GM12878 (cell line): ENCODE measurements around the gene COMMD10. TPM values are rescaled to one million over a fixed set of nuclear protein-coding genes. Genes with fewer than 3 reads are reported as not detected.

Experiments
- ATAC-seq: fragments of 200-7000 bp; cut with Tn5 transposase; 3 replicates; pipeline ENCODE4 v1.9.1; 2020; ENCODE audit warnings: mild to moderate bottlenecking, moderate library complexity
- BruUV-seq: library from RNA; stranded (reverse); fragments of 400-500 nt; replicated peaks from 2 replicates; lab custom pipeline; 2021; lab: Mats Ljungman, UMichigan
- CTCF ChIA-PET: fragments of 300-600 bp; sonication (Branson Sonifier 250); formaldehyde crosslinking; extraction: SDS; loops from one replicate; lab custom pipeline; 2021; ENCODE audit warnings: inconsistent platforms; lab: Yijun Ruan, JAX
- POLR2A ChIA-PET: fragments of 350-600 bp; formaldehyde crosslinking; extraction: SDS; loops from one replicate; lab custom pipeline; 2021; ENCODE audit warnings: inconsistent platforms; lab: Charles Lee
- RAD21 ChIA-PET: fragments of 300-600 bp; sonication (Branson Sonifier 250); formaldehyde crosslinking; loops from one replicate; lab custom pipeline; 2023; ENCODE audit warnings: antibody characterized with exemption; ENCODE audit not compliant: unreplicated experiment; lab: Charles Lee
- SMC1A ChIA-PET: fragments of 300-600 bp; sonication (Branson Sonifier 250); formaldehyde crosslinking; loops from one replicate; lab custom pipeline; 2023; ENCODE audit not compliant: unreplicated experiment, uncharacterized antibody; lab: Charles Lee
- DNase-seq: peaks from one replicate; pipeline ENCODE4 v3.0.0-alpha.2; 2011; ENCODE audit warnings: low read depth, low spot score
- FAIRE-seq: peaks from 3 replicates; lab custom pipeline; 2011; peaks lifted over from hg19 to GRCh38; lab: Jason Lieb, UNC
- H2AFZ ChIP-seq: 2 replicates; pipeline ENCODE4 v1.6.0; 2011; ENCODE audit warnings: low read depth, low read length, control low read depth; ENCODE audit not compliant: control insufficient read depth
- H3K27ac ChIP-seq: 2 replicates; pipeline ENCODE4 v1.5.1; 2011; ENCODE audit warnings: control low read depth; ENCODE audit not compliant: control insufficient read depth, insufficient read depth
- H3K27me3 ChIP-seq, 2 experiments: replicated peaks in 1 of 2; 2 replicates each; pipeline versions ENCODE4 v1.6.0 to v1.6.1; 2011; ENCODE audit warnings: low read length in 1 of 2; ENCODE audit not compliant: control insufficient read depth in 2 of 2, insufficient read depth in 2 of 2
- H3K36me3 ChIP-seq, 2 experiments: 2 replicates each; pipeline ENCODE4 v1.5.1; 2011; ENCODE audit warnings: low read length in 1 of 2; ENCODE audit not compliant: control insufficient read depth in 2 of 2, insufficient read depth in 2 of 2
- H3K4me1 ChIP-seq: 2 replicates; pipeline ENCODE4 v1.6.1; 2011; ENCODE audit warnings: mild to moderate bottlenecking, low read length, moderate library complexity, mixed read lengths; ENCODE audit not compliant: control insufficient read depth, insufficient read depth
- H3K4me2 ChIP-seq: 2 replicates; pipeline ENCODE4 v1.6.0; 2011; ENCODE audit warnings: control low read depth; ENCODE audit not compliant: control insufficient read depth, insufficient read depth
- H3K4me3 ChIP-seq: fragments of 200-600 bp; sonication (generic); 2 replicates; pipeline ENCODE4 v1.5.1; 2016
- H3K79me2 ChIP-seq: 2 replicates; pipeline ENCODE4 v1.6.0; 2011; ENCODE audit warnings: low read length; ENCODE audit not compliant: control insufficient read depth, insufficient read depth
- H3K9ac ChIP-seq: 2 replicates; pipeline ENCODE4 v1.8.0; 2011; ENCODE audit warnings: low read length, control low read depth, mixed read lengths; ENCODE audit not compliant: control insufficient read depth, insufficient read depth
- H3K9me3 ChIP-seq: replicated peaks from 3 replicates; pipeline ENCODE4 v1.5.1; 2011; ENCODE audit warnings: mild to moderate bottlenecking, low read length; ENCODE audit not compliant: control insufficient read depth, insufficient read depth
- H4K20me1 ChIP-seq: 2 replicates; pipeline ENCODE4 v1.6.0; 2011; ENCODE audit not compliant: control insufficient read depth, insufficient read depth
- ATF7 ChIP-seq: fragments of 450-650 bp; IDR thresholded peaks from 2 replicates; pipeline ENCODE4 v1.6.1; 2016; ENCODE audit warnings: low read depth, mild to moderate bottlenecking
- EED ChIP-seq: sonication (generic); IDR thresholded peaks from 2 replicates; pipeline ENCODE4 v1.6.1; 2016; ENCODE audit warnings: antibody characterized with exemption, low read depth
- KAT2A ChIP-seq: conservative IDR thresholded peaks from 2 replicates; pipeline ENCODE4 v1.6.1; 2011; ENCODE audit warnings: low read depth, low read length; ENCODE audit not compliant: control insufficient read depth
- KLF5 ChIP-seq: fragments of 450-650 bp; IDR thresholded peaks from 2 replicates; pipeline ENCODE4 v1.6.1; 2014; ENCODE audit warnings: mild to moderate bottlenecking; ENCODE audit not compliant: partially characterized antibody
- LARP7 ChIP-seq: fragments of 450-650 bp; IDR thresholded peaks from 2 replicates; pipeline ENCODE4 v1.6.1; 2017; ENCODE audit warnings: mild to moderate bottlenecking
- PML ChIP-seq: IDR thresholded peaks from 2 replicates; pipeline ENCODE4 v1.6.1; 2012; ENCODE audit warnings: low read length, inconsistent platforms
- SPI1 ChIP-seq: IDR thresholded peaks from 2 replicates; pipeline ENCODE4 v1.6.1; 2011; ENCODE audit warnings: low read depth, mild to moderate bottlenecking, low read length, moderate library complexity, borderline replicate concordance; ENCODE audit not compliant: insufficient read depth
- WRNIP1 ChIP-seq: IDR thresholded peaks from 2 replicates; pipeline ENCODE4 v1.6.1; 2011; ENCODE audit warnings: low read depth, low read length, improper control_type of control experiment, borderline replicate concordance
- in situ Hi-C: fragments of 300-500 bp; cut with MboI; formaldehyde crosslinking; loops from 9 replicates; pipeline ENCODE4 v1.14.3; 2018; ENCODE audit warnings: mixed read lengths
- intact Hi-C: fragments of 100-400 bp; cut with micrococcal nuclease; formaldehyde crosslinking; loops from one replicate; pipeline ENCODE4 v1.14.2; 2022; ENCODE audit not compliant: unreplicated experiment
- polyA plus RNA-seq, 11 experiments: library from polyadenylated mRNA; depleted of rRNA in 4 of 11; unstranded in 6 of 11; stranded (reverse) in 5 of 11; fragments of >200 nt; fragmentation: Nextera tagmentation in 4 of 11; fragmentation: Illumina TruSeq in 1 of 11; extraction: Ambion mirVana in 4 of 11; extraction: Trizol in 1 of 11; gene quantifications; 1 replicate in 1 of 11; 2 replicates in 10 of 11; pipeline versions ENCODE4 v1.2.1 to v1.2.3, GENCODE V29; 2011 to 2016; ENCODE audit warnings: inconsistent platforms in 2 of 11, missing spikeins in 2 of 11, low read depth in 1 of 11
- total RNA-seq, 4 experiments: library from RNA; depleted of rRNA in 3 of 4; stranded (reverse); fragments of >200 nt in 3 of 4; fragmentation: Illumina TruSeq in 1 of 4; extraction: Trizol in 1 of 4; gene quantifications; 2 replicates each; pipeline versions ENCODE4 v1.2.1 to v1.2.3, GENCODE V29; 2013 to 2021
- TF ChIP-seq, protein P1 (sequence below): fragments of 450-650 bp; formaldehyde crosslinking; IDR thresholded peaks from 2 replicates; pipeline ENCODE4 v1.4.0; 2022; ENCODE audit warnings: mild to moderate bottlenecking, moderate library complexity
- TF ChIP-seq, protein P2 (sequence below): IDR thresholded peaks from 2 replicates; pipeline ENCODE4 v1.6.1; 2012; ENCODE audit warnings: low read depth, low read length, improper control_type of control experiment
- TF ChIP-seq, protein P3 (sequence below): IDR thresholded peaks from 2 replicates; pipeline ENCODE4 v1.6.1; 2011; ENCODE audit warnings: borderline replicate concordance, low read depth, mild to moderate bottlenecking, moderate library complexity, low read length; ENCODE audit not compliant: insufficient read depth, poor library complexity, severe bottlenecking

Gene COMMD10
- total and polyA plus RNA-seq, 10 of the 15 experiments (the other 5 are each of a cell fraction or from before 2014, with no cell fraction given): 19.6 to 98.7 (median 28.0) TPM

DNA sequence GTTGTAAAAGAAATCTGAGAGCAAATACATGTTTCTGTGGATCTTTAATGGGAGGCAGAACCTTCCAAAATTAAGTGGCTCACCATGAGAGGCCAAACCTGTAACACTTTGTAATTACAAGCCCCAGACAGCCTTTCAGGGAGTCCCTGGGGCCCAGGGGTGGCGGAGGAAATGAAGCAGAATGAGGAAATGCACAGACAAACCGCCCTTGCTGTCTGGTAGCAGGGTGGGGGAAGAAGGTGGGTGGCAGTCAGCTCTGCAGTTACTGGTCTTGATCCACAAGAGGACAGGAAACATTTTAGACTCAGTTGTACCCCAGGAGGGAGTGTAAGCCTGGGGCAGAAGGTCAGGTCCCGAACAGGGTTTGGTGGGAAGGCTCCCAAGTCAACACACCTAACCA is 46.0 kb upstream of the COMMD10 start (continued):
- TF ChIP-seq, protein P1, sequence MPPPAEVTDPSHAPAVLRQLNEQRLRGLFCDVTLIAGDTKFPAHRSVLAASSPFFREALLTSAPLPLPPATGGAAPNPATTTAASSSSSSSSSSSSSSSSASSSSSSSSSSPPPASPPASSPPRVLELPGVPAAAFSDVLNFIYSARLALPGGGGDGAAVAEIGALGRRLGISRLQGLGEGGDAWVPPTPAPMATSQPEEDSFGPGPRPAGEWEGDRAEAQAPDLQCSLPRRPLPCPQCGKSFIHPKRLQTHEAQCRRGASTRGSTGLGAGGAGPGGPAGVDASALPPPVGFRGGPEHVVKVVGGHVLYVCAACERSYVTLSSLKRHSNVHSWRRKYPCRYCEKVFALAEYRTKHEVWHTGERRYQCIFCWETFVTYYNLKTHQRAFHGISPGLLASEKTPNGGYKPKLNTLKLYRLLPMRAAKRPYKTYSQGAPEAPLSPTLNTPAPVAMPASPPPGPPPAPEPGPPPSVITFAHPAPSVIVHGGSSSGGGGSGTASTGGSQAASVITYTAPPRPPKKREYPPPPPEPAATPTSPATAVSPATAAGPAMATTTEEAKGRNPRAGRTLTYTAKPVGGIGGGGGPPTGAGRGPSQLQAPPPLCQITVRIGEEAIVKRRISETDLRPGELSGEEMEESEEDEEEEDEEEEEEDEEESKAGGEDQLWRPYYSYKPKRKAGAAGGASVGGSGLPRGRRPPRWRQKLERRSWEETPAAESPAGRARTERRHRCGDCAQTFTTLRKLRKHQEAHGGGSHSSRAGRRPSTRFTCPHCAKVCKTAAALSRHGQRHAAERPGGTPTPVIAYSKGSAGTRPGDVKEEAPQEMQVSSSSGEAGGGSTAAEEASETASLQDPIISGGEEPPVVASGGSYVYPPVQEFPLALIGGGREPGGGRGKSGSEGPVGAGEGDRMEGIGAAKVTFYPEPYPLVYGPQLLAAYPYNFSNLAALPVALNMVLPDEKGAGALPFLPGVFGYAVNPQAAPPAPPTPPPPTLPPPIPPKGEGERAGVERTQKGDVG (CRISPR knock-in tag): no peak
- TF ChIP-seq KAT2A (no peak), LARP7 (0 out of 2 replicates have a peak, but pooled peaks have one; percentile 27), WRNIP1 (no peak), ATF7 (no peak), SPI1 (peak; percentile 71; the same call in 1 of the 2 replicates)

DNA sequence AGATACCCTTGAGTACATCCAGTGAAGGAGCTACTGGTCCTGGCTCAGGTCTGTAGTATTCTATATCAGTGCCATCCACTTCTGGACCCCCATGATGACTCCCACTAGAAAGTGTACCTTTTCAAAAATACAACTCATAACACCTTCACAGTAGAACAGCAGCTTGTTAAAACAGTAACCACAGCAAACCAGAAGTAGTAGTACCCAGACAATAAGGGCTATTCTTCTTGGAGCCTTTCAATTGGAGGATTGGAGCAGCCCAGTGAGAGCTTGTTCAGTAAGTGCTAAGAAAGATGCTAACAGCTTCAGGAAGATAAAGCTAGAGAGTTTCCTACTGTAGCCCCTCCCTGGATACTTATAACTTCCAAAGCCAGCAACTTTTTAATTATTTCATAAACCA is 42.5 kb upstream of the COMMD10 start:
- no peaks in the 10 kb centered on the region for H4K20me1 ChIP-seq
- intact Hi-C loops: no loop called here
- CTCF ChIA-PET: interaction anchor here (0.7 to 3.5 kb wide), 2 partner anchors 407 to 455 kb away, joined by 3 to 10 read pairs; no protein-coding TSS in a partner anchor

More for the DNA sequence above, 42.5 kb upstream of the COMMD10 start:
- no peak for FAIRE-seq
- no peaks in the 10 kb centered on the region for H3K79me2 ChIP-seq
- H3K9ac ChIP-seq: no peak overlapping the region
- ChIA-PET POLR2A (interaction anchor here (1.1 kb wide), 1 partner anchor 440 kb away, joined by 7 read pairs; no protein-coding TSS in a partner anchor), RAD21 (no interaction called here), SMC1A (interaction anchor here (0.9 to 3.3 kb wide), 3 partner anchors 10 to 26 kb away, joined by 3 to 12 read pairs (median 4); partner anchors contain the start of gene ARL14EPL)
- H3K4me3 ChIP-seq: no peak overlapping the region
- in situ Hi-C loops: no loop called here
- H3K27me3 ChIP-seq: no peaks in the 10 kb centered on the region; a peak in 1 of 4 replicates
- H3K9me3 ChIP-seq: no peaks in the 10 kb centered on the region
- H2AFZ ChIP-seq: no peak overlapping the region
- no peak for DNase-seq
- ATAC-seq: no peak; the same call in 2 of the 3 replicates
- no peaks in the 10 kb centered on the region for H3K4me1 ChIP-seq
- no TSS peak for BruUV-seq
- no peak overlapping the region for H3K27ac ChIP-seq
- no peak overlapping the region for H3K4me2 ChIP-seq
- TF ChIP-seq PML: no peak
- TF ChIP-seq EED: no peak
- TF ChIP-seq, protein P2, sequence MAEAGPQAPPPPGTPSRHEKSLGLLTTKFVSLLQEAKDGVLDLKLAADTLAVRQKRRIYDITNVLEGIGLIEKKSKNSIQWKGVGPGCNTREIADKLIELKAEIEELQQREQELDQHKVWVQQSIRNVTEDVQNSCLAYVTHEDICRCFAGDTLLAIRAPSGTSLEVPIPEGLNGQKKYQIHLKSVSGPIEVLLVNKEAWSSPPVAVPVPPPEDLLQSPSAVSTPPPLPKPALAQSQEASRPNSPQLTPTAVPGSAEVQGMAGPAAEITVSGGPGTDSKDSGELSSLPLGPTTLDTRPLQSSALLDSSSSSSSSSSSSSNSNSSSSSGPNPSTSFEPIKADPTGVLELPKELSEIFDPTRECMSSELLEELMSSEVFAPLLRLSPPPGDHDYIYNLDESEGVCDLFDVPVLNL: no peak
- TF ChIP-seq KLF5: no peak
- TF ChIP-seq, protein P3, sequence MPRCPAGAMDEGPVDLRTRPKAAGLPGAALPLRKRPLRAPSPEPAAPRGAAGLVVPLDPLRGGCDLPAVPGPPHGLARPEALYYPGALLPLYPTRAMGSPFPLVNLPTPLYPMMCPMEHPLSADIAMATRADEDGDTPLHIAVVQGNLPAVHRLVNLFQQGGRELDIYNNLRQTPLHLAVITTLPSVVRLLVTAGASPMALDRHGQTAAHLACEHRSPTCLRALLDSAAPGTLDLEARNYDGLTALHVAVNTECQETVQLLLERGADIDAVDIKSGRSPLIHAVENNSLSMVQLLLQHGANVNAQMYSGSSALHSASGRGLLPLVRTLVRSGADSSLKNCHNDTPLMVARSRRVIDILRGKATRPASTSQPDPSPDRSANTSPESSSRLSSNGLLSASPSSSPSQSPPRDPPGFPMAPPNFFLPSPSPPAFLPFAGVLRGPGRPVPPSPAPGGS: no peak
- no peaks in the 10 kb centered on the region for H3K36me3 ChIP-seq
